Subcutaneous adipose tissue (tissue), 4 donors: ENCODE results near the gene MAP3K4. TPM values are rescaled to one million over a fixed set of nuclear protein-coding genes. Genes with fewer than 3 reads are reported as not detected.

Experiments
- total RNA-seq, 4 donors: library from RNA; depleted of rRNA; stranded (reverse); fragments of >200 nt; gene quantifications; one replicate each; pipeline ENCODE4 v1.1.0, GENCODE V29; 2016
- TF ChIP-seq, protein P1 (sequence below): fragments of 450-650 bp; IDR thresholded peaks from one replicate; pipeline ENCODE4 v1.5.1; 2016; ENCODE audit warnings: low read depth, mild to moderate bottlenecking, control low read depth, antibody characterized with exemption, moderate library complexity

Gene MAP3K4
- total RNA-seq, 4 donors from 2014 or later = 26.2 to 36.7 (median 36.1) TPM

- TF ChIP-seq, protein P1, sequence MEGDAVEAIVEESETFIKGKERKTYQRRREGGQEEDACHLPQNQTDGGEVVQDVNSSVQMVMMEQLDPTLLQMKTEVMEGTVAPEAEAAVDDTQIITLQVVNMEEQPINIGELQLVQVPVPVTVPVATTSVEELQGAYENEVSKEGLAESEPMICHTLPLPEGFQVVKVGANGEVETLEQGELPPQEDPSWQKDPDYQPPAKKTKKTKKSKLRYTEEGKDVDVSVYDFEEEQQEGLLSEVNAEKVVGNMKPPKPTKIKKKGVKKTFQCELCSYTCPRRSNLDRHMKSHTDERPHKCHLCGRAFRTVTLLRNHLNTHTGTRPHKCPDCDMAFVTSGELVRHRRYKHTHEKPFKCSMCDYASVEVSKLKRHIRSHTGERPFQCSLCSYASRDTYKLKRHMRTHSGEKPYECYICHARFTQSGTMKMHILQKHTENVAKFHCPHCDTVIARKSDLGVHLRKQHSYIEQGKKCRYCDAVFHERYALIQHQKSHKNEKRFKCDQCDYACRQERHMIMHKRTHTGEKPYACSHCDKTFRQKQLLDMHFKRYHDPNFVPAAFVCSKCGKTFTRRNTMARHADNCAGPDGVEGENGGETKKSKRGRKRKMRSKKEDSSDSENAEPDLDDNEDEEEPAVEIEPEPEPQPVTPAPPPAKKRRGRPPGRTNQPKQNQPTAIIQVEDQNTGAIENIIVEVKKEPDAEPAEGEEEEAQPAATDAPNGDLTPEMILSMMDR = no peak
These were observed 172.1 kb downstream of the MAP3K4 start for GRCh38 chr6:161163466-161164181.

GRCh38 chr6:161164182-161164625 lies 172.6 kb downstream of the MAP3K4 start:
- TF ChIP-seq, protein P1 = no peak

DNA sequence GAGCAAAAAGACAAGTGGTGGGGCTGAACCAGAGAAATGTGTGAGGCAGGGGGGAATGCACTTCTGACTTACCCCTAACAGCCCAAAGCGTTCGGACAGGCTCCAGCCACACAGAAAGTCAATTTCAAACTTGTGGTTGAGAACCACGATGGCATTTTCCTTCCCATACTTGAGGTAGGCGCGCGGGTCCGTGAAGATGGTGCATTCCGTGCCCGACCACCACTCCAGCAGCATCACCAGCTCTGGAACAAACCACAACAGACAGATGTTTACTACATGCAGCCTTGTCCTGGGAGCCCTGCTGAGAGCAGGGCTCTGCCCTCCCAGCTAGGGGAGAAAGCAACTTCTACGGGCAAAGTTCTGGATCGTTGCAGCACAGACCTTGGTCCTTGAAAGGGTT lies 174.6 kb downstream of the MAP3K4 start:
- TF ChIP-seq, protein P1 = no peak

- TF ChIP-seq, protein P1 = no peak
These were observed 175.1 kb downstream of the MAP3K4 start for GRCh38 chr6:161166677-161167076.
